ENCODE measurements around the gene NOXA1.

DNA sequence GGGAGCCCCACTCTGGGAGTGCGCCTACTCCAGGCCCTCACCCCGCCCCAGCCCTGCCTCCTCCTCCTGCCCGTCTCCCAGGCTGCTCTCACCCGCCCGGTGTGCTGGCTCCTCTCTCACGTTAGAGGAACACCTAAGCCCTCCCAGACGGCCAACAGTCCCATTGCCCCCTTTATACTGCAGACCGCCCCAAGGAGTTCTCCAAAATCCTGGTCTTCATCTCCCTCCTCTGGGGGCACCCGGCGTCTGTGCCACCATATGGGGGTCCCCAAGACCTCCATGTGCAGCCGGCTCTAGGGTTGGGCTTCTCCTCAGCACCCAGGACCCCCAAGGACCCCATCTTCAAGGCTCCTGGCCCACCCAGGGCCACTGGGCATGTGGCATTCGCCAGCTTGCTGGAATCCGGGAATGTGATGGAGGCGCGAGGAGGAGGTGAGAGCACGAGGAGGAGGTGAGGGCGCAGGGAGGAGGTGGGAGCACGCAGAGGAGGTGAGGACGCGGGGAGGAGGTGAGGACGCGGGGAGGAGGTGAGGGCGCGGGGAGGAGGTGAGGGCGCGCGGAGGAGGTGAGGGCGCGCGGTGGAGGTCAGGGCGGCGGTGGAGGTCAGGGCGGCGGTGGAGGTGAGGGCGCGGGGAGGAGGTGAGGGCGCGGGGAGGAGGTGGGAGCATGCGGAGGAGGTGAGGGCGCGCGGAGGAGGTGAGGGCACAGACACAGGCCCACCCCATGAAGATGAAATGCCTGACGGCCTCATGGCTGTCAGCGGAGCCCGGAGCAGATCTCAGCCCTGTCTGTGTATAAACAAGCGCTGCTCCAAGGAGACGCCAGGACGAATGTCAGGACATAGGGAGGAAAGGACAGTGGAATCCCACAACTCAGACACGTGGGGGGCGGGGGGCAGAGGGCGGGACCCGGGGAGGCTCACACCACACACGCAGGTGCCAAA, 41.4 kb upstream of the NOXA1 start:
- TF ChIP-seq, protein P1, sequence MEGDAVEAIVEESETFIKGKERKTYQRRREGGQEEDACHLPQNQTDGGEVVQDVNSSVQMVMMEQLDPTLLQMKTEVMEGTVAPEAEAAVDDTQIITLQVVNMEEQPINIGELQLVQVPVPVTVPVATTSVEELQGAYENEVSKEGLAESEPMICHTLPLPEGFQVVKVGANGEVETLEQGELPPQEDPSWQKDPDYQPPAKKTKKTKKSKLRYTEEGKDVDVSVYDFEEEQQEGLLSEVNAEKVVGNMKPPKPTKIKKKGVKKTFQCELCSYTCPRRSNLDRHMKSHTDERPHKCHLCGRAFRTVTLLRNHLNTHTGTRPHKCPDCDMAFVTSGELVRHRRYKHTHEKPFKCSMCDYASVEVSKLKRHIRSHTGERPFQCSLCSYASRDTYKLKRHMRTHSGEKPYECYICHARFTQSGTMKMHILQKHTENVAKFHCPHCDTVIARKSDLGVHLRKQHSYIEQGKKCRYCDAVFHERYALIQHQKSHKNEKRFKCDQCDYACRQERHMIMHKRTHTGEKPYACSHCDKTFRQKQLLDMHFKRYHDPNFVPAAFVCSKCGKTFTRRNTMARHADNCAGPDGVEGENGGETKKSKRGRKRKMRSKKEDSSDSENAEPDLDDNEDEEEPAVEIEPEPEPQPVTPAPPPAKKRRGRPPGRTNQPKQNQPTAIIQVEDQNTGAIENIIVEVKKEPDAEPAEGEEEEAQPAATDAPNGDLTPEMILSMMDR (IDR thresholded peaks at IDR 0.05) = no peak
- no peak for TF ChIP-seq POLR2A (IDR thresholded peaks at IDR 0.05)
- TF ChIP-seq POLR2AphosphoS5 (IDR thresholded peaks at IDR 0.05) = no peak
